Stimulated activated naive CD4-positive, alpha-beta T cell (primary cell): ENCODE data around the gene GINS1.
A peak's percentile ranks its signal among the peaks of the same experiment; 100 is the strongest.

ENCODE experiments used
- DNase-seq, 6 experiments: peaks; one replicate each; lab custom pipeline; 2025; lab: John Stamatoyannopoulos, UW

GINS1 gene

DNA sequence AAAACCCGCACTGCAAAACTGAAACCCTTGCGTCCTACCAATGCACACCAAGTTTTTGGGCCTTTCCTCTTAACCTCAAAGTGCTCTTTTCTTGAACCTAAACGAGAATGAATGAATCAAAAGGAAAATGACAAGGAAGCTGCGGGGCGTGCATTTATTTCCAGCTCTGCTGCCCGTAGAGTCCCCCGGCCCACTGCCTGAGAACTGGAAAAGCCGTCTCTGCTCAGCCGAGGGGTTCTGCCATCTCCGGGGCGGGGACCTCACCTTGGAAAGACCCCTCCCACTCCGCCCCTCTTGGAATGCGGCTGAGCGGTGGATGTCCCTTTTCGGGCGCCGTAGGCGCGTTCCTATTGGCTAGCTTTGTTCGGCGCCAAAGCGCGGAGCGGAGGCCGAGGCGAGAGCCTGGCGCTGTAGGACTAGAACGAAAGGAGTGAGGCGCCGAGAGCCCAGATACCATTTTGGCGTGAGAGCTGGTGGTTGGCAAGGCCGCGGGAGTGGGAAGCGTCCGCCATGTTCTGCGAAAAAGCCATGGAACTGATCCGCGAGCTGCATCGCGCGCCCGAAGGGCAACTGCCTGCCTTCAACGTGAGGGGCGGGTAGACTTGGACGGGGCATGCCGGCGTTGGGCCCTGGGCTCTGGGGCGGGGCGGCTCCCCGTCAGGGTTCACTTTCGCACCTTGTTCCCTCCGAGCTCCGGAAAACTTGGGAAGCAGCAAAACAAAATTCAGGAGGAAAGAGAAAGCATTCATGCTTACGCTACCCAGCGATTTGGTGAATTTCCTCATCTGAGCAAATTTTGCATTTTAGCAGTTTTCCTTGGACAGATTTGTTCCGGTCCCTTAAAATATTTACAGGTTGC lies at the start of gene GINS1:
Gene GINS1, plus strand, starts transcription at position 363 of the 859 bp plus-strand sequence. Its CDS starts 148 bp downstream, at position 511.
- DNase-seq, result peak; percentile 43 to 75 (median 61)

DNA sequence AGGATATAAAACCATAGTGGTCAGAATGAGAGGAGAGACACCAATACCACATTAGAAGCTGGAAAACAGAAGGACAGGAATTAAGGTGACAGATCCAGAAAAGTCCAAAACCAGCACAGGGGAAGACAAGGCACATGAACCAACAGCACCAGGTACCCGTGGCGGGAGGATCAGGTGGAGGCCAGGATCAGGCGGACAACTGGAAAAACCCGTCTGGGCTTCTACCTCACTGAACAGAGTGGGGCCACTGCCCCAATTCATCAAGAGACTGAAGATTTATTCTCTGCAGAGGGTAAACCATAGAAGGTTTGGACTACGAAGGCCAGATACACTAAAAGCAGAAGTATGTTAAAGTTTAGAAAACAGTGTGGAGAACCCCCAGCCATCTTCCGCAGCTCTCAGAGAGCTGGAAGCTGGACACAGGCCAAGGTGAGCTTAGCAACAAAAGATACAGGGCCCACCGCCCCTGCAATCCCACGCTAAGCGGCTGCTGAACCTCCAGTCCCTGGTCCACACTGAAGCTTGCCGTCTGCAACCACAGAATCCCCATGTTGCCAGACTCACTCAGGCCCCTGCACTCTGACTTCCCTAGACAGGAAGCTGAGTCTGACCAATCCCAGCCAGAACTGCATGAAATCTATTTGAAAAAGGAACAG lies 46.7 kb upstream of the GINS1 start:
- no peak for DNase-seq

- no peak for DNase-seq
These were observed 46.2 kb upstream of the GINS1 start for GRCh38 chr20:25361287-25361683.

- DNase-seq, result no peak
These were observed 43.2 kb upstream of the GINS1 start for GRCh38 chr20:25364180-25364788.

- DNase-seq, result no peak
These were observed 42.4 kb upstream of the GINS1 start for GRCh38 chr20:25364879-25365699.

DNA sequence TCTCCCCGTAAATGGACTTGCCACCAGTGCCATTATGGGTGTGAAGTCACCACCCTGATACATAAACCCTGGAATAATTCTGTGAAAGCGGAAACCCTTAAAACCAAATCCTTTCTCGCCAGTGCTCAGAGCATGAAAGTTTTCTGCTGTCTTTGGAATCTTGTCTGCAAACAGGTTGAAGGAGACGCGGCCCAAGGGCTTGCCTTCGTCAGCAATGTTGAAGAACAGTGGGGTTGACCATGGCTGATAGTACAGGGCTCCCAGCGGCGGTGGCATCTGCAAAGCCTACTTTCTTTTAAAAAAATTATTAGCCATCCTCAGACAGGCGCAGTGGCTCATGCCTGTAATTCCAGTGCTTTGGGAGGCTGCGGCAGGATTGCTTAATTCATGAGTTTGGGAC lies 38.9 kb upstream of the GINS1 start:
- DNase-seq, result no peak

DNA sequence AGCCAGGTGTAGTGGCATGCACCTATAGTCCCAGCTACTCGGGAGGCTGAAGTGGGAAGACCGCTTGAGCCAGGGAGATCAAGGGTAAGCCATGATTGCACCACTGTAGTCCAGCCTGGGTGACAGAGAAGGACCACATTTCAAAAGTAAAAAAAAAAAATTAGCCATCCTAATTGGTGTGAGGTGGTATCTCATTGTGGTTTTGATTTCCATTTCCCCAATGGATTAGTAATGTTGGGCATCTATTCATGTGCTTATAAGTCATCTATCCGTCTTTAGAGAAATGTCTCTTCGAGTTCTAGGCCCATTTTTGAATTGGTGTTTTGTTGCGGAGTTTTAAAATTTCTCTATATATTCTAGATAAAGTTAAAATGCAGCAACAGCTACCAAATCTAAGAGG lies 38.5 kb upstream of the GINS1 start:
- DNase-seq, result no peak

DNA sequence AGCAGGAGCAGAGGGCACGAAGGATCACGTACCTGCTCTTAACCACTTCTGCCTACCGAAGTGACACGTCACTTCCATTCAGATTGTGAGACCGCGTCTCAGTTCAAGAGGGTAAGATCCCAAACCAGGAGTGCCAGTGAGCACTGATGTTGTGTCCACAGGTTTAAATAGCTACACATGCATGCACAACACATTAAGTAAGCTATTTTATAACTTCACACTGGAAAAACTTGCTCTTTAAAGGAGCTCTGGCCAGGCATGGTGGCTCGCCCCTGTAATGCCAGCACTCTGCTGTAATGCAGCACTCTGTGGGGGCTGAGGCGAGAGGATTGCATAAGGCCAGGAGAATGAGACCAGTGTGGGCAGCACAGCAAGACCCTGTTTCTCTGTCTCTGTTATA lies 37.9 kb upstream of the GINS1 start:
- DNase-seq, result no peak

- no peak for DNase-seq
These were observed 37.5 kb upstream of the GINS1 start for GRCh38 chr20:25369971-25370370.

GRCh38 chr20:25372584-25373336 lies 34.7 kb upstream of the GINS1 start:
- no peak for DNase-seq

GRCh38 chr20:25374842-25375241 lies 32.6 kb upstream of the GINS1 start:
- DNase-seq, result no peak

GRCh38 chr20:25376236-25376635 lies 31.2 kb upstream of the GINS1 start:
- DNase-seq, result no peak

DNA sequence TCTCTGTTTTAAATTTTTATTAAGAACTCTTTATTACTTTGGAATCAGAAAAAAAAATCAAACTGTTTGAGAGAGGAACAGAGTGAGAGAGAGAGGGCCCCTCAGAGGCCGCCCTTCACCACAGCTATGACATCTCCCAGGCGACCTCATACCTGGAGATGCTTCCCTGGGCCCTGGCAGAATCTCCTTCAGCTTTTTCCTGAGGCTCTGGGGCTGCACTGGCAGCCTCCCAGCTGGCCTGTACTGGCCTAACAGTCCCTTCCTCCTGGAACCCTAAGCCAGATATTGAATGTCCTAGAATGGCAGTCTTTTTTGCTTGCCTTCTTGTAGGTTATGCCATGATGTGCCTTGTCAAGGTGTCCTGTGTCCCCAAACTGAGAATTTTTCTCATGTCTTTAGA lies 30.6 kb upstream of the GINS1 start:
- no peak for DNase-seq

- no peak for DNase-seq
These were observed 29.1 kb upstream of the GINS1 start for GRCh38 chr20:25378189-25378883.

GRCh38 chr20:25378884-25379733 lies 28.4 kb upstream of the GINS1 start:
- DNase-seq, result no peak

GRCh38 chr20:25380945-25381614 lies 26.4 kb upstream of the GINS1 start:
- no peak for DNase-seq

- no peak for DNase-seq
These were observed 24.6 kb upstream of the GINS1 start for GRCh38 chr20:25382704-25383370.

- DNase-seq, result no peak
These were observed 18.0 kb upstream of the GINS1 start for GRCh38 chr20:25389401-25389857.
